ENCODE data around the gene AQP2. TPM values are rescaled to one million over a fixed set of nuclear protein-coding genes. Genes with fewer than 3 reads are reported as not detected.

Gene AQP2
- total RNA-seq: not detected in 2 replicates

GRCh38 chr12:49950273-49951251, at the start of gene AQP2:
AQP2 (plus strand) TSS chr12:49950737; CDS start chr12:49950831, 94 bp downstream.
- no peak for FAIRE-seq

GRCh38 chr12:49901026-49901425, 49.5 kb upstream of the AQP2 start:
- H3K4me3 ChIP-seq (ENCODE audit: low read depth, low read length): no peak overlapping the region
- peaks cover 20% of the 10 kb centered on the region for H3K27me3 ChIP-seq (ENCODE audit: control insufficient read depth, insufficient read depth, low read length)
- FAIRE-seq (no peak), DNase-seq (ENCODE audit: low read depth) (no peak)
- no peak for TF ChIP-seq CTCF (IDR thresholded peaks at IDR 0.05; ENCODE audit: insufficient read depth, low read length, severe bottlenecking)
- H3K36me3 ChIP-seq (ENCODE audit: control insufficient read depth, insufficient read depth, low read length): no peaks in the 10 kb centered on the region

More at GRCh38 chr12:49950273-49951251, at the start of gene AQP2:
- no peak for TF ChIP-seq CTCF (IDR thresholded peaks at IDR 0.05; ENCODE audit: insufficient read depth, low read length, severe bottlenecking)
- DNase-seq (ENCODE audit: low read depth): no peak
- H3K27me3 ChIP-seq (ENCODE audit: control insufficient read depth, insufficient read depth, low read length): peaks cover under 1% of the 10 kb centered on the region
- no peak within 1 kb of the TSS for H3K4me3 ChIP-seq (ENCODE audit: low read depth, low read length)
- H3K36me3 ChIP-seq (ENCODE audit: control insufficient read depth, insufficient read depth, low read length): no peaks in the 10 kb centered on the region

- FAIRE-seq (no peak), DNase-seq (ENCODE audit: low read depth) (no peak)
- TF ChIP-seq CTCF (IDR thresholded peaks at IDR 0.05; ENCODE audit: insufficient read depth, low read length, severe bottlenecking): no peak
- peaks cover 18% of the 10 kb centered on the region for H3K27me3 ChIP-seq (ENCODE audit: control insufficient read depth, insufficient read depth, low read length)
- H3K4me3 ChIP-seq (ENCODE audit: low read depth, low read length): no peak overlapping the region
- H3K36me3 ChIP-seq (ENCODE audit: control insufficient read depth, insufficient read depth, low read length): no peaks in the 10 kb centered on the region
Measured at GRCh38 chr12:49901986-49902385, 48.6 kb upstream of the AQP2 start.

GRCh38 chr12:49902399-49903350, 47.9 kb upstream of the AQP2 start:
- DNase-seq (ENCODE audit: low read depth) (no peak), FAIRE-seq (no peak)
- TF ChIP-seq CTCF (IDR thresholded peaks at IDR 0.05; ENCODE audit: insufficient read depth, low read length, severe bottlenecking): no peak
- no peak overlapping the region for H3K4me3 ChIP-seq (ENCODE audit: low read depth, low read length)
- H3K27me3 ChIP-seq (ENCODE audit: control insufficient read depth, insufficient read depth, low read length): peaks cover 17% of the 10 kb centered on the region
- no peaks in the 10 kb centered on the region for H3K36me3 ChIP-seq (ENCODE audit: control insufficient read depth, insufficient read depth, low read length)

- FAIRE-seq: no peak
- no peak for DNase-seq (ENCODE audit: low read depth)
- H3K36me3 ChIP-seq (ENCODE audit: control insufficient read depth, insufficient read depth, low read length): no peaks in the 10 kb centered on the region
- no peak for TF ChIP-seq CTCF (IDR thresholded peaks at IDR 0.05; ENCODE audit: insufficient read depth, low read length, severe bottlenecking)
- no peak overlapping the region for H3K4me3 ChIP-seq (ENCODE audit: low read depth, low read length)
- peaks cover 11% of the 10 kb centered on the region for H3K27me3 ChIP-seq (ENCODE audit: control insufficient read depth, insufficient read depth, low read length)
Measured at GRCh38 chr12:49903351-49903699, 47.2 kb upstream of the AQP2 start.

Measured in bronchial epithelial cell (primary cell).